Activated CD8-positive, alpha-beta memory T cell treated with anti-CD3 and anti-CD28 coated beads for 48 hours (primary cell): ENCODE measurements around the gene CMTM1.

ENCODE experiments used
- DNase-seq, 3 experiments: peaks; one replicate each; pipeline ENCODE4 v3.0.0-alpha.2; 2020; ENCODE audit warnings: low read depth in 2 of 3, low spot score in 2 of 3

CMTM1 gene, protein sequence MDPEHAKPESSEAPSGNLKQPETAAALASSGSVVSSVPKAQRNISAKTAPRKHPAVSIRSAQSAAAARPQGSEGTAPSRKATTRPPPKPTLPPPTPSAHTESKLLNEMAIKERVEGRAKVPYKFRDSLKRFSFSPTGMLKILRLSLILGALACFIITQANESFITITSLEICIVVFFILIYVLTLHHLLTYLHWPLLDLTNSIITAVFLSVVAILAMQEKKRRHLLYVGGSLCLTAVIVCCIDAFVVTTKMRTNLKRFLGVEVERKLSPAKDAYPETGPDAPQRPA

GRCh38 chr16:66566051-66566901, at the start of gene CMTM1:
Gene CMTM1, plus strand, starts transcription at chr16:66566439. Its CDS starts 75 bp downstream, at chr16:66566514.
- no peak for DNase-seq

GRCh38 chr16:66516509-66516807, 49.8 kb upstream of the CMTM1 start:
- DNase-seq, result no peak

- DNase-seq, result peak in 2 of 3 experiments; percentile 53 to 69
Observed at GRCh38 chr16:66516808-66517585, 49.2 kb upstream of the CMTM1 start.

DNA sequence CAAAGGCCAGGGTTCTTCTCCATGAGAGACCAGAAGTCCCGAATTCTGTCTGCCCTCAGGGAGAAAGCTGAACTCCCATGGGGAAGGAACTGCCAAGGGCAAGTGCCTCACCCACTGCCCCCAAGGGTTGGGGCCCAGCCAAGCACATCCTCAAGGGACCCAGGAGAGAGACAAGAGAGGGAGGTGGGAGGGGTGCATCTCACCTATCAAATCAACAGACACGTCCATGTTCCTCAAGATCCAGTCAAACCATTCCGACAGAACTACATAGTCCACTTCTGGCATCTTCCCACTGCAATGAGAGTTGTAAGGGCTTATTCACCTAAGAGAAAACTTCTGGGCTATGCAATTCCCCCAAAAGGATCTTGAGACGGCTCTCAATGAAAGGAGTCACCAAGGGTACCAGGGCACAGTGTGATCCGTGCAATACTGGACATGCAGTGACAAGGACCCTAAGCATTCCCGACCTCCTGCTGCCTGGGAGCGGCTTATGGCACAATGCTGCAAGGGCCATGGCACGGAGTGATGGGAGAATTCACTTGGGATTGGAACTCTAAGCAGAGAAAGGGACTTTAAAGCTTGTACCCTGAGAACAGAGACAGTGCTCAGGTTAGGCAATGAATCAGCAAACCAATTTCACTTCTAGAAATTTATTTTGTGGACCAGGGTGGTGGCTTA, 48.5 kb upstream of the CMTM1 start:
- DNase-seq, result no peak

DNA sequence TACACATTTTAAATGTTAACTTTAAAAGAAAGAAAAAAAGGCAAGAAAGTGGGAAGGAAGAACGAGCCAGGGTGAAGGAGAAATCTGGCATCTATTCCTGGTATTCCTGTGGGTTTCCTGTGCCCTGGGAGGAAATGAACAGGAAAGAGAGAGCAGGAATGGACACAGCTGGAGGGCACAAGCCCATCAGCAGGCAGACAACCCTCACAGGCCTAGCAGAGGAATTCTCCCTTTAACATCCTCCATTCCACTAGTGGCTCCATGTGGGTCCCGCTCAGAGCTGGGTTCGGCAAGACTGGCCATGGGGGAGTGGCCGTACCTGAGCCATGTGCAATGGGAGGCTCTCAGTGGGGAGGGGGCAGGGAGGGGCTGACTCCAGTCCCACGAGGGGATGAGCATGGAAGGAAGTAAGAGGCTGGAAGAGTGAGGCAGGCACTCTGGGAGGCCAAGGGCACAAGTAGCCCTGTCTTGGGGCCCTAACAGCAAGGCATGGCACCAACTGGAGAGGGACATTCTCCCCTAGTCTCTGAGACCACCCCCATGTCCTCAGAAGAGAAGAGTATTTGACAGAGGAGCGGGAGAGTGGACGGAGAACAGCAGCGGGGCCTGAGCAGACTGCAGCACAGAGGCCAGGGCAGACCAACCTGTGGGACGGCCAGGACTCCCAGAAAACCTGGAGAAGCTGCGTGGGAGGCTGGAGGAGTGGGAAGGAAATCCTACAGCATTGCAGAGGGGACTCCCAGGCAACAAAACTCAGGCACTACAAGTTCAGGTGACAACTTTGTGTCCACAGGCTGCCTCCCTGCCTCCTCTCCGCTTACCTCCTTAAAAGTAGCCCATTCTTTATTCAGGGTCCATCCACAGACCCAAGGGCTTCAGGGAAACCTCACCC, 46.5 kb upstream of the CMTM1 start:
- DNase-seq, result no peak

GRCh38 chr16:66520406-66521170, 45.7 kb upstream of the CMTM1 start:
- DNase-seq, result no peak

- no peak for DNase-seq
Observed at GRCh38 chr16:66521252-66521713, 45.0 kb upstream of the CMTM1 start.

GRCh38 chr16:66521951-66522771, 44.1 kb upstream of the CMTM1 start:
- DNase-seq, result peak; percentile 75 to 90 (median 88)

- no peak for DNase-seq
Observed at GRCh38 chr16:66522816-66523590, 43.2 kb upstream of the CMTM1 start.

DNA sequence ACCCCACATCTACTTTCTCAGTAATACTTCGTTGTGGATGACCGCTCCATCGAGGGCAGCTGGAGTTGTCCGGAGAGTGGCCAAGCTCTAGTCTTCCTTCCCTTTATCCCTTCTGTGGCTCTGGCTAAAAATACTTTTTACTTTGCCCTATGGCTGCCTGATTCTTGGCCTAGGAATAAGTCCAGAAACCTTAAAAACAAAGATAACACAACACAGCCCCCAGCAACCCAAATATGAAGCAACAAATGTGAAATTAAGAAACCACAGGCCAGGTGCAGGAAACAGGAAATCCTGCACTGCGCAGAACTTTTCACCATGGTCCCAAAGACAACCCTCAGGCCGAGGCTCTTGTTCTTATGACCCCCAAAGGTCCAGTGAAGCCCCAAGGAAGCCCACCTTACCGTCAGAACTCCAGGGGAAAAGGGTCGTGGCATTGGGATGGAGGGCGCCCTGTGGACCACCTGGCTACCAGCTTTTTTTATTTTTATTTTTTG, 42.3 kb upstream of the CMTM1 start:
- DNase-seq, result no peak

GRCh38 chr16:66524601-66525164, 41.6 kb upstream of the CMTM1 start:
- no peak for DNase-seq

DNA sequence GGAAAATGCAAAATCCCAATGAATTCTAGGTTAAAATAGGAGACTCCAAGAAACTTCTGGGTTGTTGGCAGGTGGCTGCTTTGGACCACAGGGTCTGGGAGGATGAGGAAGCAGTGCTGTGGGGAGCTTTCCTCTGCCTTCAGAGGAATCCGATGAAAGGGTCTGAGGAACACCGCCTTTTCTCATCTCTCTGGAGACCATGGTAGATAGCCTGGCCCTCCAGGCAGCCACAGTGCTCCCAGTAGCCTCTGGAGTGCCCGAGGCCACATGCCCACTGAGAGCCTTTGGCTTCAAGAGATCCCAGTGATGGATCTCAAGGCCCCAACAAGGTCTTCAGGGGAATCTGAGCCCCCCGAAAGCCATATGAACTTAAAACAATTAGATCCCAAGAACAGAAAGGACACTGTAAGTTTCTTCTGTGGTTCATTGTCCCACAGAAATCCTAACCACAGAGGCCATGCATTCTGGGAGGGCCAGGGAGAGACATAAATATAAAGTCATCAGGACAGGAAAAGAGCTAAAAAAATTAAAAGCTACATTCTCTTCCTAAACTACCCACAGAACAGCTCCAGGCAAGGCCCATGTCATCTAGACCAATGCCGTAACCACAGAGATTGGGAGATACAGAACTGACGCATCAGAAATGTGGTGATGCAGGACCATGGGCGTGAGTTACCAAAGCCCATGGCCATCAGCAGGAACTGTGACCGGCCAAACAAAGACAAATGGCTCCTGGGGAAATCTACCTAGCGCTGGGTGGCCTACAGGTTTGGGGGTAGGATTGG, 40.7 kb upstream of the CMTM1 start:
- no peak for DNase-seq

- DNase-seq, result no peak
Observed at GRCh38 chr16:66528294-66528693, 37.9 kb upstream of the CMTM1 start.

- DNase-seq, result no peak
Observed at GRCh38 chr16:66529475-66529874, 36.8 kb upstream of the CMTM1 start.

DNA sequence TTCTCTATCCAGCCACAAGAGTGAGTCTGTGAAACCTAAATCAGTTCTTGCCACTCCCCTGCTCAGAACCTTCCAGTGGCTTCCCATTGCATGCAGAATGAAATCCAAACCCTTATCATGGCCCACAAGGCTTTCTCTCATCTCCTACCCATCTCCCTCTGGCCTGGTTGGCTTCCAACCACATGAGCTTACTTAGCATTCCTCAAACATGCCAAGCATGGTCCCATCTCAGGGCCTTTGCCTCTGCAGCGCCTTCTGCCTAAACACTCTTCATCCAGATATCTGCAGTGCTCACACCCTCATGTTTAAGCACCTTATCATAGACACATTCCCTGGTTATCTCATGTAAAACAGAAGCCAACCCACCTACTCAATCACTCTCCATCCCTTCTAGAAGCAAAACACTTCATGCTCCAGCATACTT, 31.9 kb upstream of the CMTM1 start:
- DNase-seq, result no peak

GRCh38 chr16:66536525-66536924, 29.7 kb upstream of the CMTM1 start:
- DNase-seq, result no peak
